Stimulated activated CD4-positive, alpha-beta T cell treated with anti-CD3 and anti-CD28 coated beads, TNF-alpha, amount 100 ng/mL, for 24 hours (primary cell): Measurements from ENCODE around the gene LYPLA2.
"Not testable (repeated sequence)": the region's sequence is repeated elsewhere in the genome, so short reads cannot be mapped to it uniquely, and the experiment has no call there.

Source experiments
- DNase-seq, 3 experiments: peaks; one replicate each; pipeline ENCODE4 v3.0.0-alpha.2; 2020; ENCODE audit warnings: low read depth in 3 of 3

Gene LYPLA2

DNA sequence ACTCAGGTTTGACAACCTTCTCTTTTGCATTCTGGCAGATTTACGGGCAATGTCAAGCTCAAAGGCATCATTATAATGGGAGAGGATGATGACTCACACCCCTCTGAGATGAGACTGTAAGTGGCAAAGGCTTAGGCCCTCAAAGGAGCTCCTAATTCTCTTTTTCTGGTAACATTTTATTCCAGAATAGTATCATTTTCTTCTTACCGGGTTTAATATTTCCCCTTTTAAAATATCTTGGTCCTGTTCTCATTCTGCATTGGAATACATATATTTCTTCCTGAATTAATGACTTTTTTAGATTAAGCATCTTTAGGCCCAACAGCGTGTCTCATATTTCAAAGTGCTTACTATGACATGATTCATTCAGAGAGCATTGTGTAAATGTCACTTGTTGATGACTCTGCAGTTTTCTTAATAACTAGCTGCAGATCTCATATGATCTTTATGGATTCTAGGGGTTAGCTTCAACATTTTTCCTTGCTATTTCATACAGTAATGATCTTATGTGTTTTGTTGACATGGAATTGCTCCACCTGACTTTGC, 11.0 kb upstream of the LYPLA2 start:
- DNase-seq = no peak

DNA sequence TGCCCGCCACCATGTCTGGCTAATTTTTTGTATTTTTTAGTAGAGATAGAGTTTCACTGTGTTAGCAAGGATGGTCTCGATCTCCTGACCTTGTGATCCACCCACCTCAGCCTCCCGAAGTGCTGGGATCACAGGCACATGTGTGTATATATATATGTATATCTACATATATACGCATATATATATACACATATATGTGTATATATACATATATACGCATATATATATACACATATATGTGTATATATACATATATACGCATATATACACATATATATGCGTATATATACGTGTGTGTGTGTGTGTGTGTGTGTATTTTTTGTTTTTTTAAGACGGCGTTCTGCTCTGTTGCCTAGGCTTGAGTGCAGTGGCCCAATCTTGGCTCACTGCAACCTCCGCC, 7.8 kb upstream of the LYPLA2 start:
- DNase-seq = not testable (repeated sequence)

DNA sequence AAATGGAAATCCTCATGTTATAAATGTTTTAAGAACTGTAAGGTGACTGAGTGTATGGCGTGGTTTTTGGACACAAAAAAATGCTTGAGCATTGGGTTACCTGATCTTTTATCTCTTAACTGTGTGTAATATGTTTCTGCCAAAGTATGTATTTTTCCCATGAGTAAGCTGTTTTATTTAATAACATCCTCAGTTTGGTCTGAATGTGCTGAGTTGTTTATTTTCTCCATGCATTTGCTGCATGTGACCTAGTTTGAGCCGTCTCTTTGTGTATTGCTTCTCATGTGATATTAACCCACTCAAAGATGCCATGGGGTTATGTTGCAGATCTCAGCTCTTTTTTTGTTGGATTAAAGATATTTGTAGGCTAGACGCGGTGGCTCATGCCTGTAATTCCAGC, 6.1 kb upstream of the LYPLA2 start:
- DNase-seq = no peak

DNA sequence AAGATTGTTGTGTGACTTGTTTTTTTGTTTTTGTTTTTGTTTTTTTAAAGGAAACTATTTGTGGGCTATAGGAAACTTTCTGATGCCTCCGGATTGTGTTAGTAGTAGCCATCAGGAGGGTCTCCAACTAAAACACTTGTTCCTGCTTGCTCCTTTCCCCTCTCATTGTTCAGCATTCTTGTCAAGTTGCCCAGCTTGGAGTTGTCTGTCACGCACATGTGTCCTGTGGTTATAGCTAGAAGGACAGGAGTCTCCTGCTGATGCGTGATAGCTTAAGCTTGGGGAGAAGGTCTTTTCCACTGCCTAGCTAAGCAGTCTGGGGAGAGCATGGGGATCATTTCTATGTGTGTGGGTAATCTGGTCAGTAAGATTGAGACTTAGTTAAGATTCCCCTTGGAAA, 3.2 kb upstream of the LYPLA2 start:
- DNase-seq = no peak

DNA sequence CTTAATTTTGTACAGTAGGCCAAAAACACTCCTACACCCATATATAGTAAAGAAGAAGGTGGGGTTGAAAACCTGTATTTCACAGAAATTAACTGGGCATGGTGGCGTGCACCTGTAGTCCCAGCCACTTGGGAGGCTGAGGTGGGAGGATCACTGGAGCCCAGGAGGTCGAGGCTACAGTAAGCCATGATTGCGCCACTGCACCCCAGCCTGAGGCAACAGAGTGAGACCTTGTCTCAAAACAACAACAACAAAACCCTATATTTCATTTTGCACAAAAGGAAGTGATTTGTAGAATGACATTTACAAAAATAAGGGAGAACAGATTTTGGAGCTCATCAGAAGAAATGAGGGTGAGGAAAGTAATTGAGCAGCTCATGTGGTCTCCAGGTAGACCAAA, 2.2 kb upstream of the LYPLA2 start:
- no peak for DNase-seq

DNA sequence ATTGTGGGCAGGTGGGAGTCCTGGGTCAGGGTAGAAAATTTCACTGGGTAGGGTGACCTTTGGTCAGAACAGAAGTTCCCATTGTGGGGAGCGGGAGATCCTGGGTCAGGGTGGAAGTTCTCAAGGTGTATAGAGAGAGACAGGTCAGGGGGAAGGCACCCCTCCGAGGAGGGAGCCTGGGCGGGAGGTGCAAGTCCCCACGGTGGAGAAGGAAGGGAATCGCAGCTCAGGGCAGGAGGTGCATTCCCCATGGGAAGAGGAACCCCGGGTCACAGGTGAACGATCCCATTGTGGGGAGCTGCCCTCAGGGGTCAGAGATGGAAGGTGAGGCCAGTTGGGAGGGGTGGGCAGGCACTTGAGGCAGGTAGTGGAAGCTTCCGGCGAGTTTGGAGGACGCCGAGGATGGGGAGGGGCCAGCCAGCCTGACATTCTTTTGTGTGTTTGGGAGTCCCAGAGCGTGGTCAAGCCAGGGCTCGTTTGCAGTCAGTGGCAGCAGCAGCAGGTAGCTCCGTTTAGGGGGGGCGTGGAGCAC, 637 bp downstream of the LYPLA2 start:
- DNase-seq = no peak

DNA sequence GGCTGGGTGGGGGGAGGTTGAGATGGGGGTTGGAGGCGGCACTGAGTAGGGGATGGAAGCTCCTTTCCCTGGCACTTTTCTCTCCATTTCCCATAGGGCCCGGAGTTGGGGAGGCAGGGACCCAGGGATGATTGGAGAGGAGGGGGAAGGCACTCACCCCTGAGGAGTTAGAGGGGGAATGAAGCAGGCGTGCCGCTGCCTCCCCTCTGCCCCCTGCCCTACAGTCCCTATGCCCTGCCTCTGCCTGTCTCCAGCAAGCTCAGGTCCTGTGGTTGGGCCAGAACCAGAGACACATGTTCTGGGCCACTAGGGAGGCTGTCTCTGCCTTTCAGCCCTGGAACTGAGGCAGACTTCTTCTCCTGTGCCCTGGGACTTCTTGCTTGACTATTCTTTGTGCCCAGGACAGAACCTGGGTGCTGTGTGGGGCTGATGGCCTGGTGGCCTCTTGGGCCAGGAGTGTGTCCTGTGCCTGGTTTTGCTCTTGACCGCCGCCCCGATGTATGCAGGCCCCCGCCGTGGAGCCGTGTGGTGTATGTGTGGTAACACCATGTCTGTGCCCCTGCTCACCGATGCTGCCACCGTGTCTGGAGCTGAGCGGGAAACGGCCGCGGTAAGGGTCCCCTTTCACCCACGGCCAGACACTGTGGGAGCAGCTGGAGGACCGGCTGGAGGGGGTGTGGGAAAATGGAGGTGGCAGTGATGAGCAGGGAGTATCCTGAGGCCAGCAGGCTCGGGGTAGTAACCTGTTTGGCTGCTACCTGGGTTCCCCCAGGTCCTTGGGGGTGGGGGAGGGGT, 1.4 kb downstream of the LYPLA2 start:
- no peak for DNase-seq

DNA sequence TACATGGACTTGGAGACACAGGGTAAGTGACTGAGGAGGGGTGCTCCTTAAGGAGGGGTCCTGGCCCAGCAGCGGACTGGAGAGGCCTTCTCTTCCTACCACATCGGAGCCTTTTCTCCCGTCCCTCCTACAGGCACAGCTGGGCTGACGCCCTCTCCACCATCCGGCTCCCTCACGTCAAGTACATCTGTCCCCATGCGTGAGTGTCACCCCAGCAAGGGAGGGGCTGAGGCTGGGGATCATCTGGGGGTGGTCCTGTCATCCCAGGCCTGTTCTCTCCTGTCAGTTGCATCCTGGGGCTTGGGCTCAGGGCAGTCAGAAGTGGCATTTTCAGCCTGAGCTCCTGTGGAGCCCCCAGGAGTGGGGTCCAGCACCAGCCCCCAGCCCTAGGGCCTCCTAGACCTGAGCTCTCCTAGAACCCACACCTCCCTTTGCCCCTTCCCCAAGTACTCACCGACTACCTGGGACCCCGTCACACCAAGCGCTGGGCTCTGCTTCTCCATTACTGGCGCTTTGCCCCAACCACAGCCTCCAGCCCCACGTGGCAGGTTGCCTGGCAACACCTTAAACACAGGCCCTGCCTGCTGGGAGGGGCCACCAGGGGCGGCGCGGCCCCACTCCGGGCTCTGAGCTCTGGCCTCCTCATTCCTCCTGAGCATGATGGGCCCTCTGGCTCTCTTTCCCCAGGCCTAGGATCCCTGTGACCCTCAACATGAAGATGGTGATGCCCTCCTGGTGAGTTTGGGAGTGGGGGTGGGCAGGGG, 2.3 kb downstream of the LYPLA2 start:
- DNase-seq = no peak

DNA sequence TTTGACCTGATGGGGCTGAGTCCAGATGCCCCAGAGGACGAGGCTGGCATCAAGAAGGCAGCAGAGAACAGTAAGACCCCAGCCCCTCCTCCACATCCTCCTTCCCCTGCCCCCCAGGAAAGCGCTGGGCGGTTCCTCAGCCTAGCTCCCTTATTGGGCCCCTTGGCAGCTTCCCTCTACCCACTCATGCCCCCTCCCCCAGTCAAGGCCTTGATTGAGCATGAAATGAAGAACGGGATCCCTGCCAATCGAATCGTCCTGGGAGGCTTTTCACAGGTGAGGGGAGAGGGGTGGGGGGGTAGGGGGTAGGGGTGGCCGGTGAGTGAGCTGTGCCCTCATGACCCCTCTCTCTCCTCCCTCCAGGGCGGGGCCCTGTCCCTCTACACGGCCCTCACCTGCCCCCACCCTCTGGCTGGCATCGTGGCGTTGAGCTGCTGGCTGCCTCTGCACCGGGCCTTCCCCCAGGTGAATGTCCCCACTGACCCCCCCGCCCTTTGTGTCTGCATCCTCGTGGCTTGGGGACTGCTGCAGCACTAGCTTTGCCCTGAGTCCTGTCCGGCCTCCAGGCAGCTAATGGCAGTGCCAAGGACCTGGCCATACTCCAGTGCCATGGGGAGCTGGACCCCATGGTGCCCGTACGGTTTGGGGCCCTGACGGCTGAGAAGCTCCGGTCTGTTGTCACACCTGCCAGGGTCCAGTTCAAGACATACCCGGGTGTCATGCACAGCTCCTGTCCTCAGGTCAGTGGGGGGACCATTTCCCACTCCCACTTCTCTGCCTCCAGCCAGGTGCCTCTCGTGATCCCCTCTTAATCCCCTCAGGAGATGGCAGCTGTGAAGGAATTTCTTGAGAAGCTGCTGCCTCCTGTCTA, 3.2 kb downstream of the LYPLA2 start:
- DNase-seq = no peak

DNA sequence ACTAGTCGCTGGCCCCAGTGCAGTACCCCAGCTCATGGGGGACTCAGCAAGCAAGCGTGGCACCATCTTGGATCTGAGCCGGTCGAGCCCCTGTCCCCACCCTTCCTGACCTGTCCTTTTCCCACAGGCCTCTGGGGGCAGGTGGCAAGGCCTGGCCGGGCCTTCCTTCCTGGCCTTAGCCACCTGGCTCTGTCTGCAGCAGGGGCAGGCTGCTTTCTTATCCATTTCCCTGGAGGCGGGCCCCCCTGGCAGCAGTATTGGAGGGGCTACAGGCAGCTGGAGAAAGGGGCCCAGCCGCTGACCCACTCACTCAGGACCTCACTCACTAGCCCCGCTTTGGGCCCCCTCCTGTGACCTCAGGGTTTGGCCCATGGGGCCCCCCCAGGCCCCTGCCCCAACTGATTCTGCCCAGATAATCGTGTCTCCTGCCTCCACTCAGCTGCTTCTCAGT, 3.8 kb downstream of the LYPLA2 start:
- not testable (repeated sequence) for DNase-seq

DNA sequence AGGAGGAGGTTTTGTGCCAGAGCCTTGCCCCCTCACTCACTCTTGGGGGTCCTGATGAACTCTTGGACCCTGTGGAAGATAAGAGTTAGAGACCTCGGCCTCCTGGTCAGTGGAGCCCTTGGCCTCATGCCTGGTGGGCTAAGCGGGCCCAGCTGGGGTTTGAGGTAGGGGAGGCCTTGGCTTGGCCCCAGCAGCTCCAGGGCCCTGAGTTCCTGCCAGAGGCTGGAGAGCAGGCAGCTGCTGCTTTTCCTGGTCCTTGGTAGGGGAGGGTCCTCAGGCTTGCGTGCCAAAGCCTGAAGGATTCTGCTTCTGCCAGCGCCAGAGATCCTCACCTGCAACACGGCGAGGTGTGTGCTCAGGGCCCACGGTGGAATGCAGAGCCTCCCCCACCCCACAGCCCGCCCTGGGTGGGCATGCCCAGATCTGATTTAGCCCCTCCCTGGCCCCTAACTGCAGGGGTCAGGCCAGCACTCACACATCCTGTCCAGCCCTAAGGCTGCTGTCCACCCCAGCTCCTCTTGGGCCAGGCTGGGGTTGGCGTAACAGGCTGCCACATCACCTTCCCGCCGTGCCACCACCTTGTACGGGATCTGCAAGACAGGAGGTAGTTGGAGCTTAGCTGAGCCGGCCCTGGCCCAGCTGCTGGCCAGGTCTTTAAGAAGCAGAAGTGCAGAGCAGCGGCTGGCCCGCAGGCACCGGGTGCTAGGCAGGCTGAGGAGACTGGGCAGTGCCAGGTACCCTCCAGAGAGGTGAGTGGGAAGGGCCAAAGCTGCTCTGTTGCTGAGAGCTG, 4.9 kb downstream of the LYPLA2 start:
- no peak for DNase-seq

DNA sequence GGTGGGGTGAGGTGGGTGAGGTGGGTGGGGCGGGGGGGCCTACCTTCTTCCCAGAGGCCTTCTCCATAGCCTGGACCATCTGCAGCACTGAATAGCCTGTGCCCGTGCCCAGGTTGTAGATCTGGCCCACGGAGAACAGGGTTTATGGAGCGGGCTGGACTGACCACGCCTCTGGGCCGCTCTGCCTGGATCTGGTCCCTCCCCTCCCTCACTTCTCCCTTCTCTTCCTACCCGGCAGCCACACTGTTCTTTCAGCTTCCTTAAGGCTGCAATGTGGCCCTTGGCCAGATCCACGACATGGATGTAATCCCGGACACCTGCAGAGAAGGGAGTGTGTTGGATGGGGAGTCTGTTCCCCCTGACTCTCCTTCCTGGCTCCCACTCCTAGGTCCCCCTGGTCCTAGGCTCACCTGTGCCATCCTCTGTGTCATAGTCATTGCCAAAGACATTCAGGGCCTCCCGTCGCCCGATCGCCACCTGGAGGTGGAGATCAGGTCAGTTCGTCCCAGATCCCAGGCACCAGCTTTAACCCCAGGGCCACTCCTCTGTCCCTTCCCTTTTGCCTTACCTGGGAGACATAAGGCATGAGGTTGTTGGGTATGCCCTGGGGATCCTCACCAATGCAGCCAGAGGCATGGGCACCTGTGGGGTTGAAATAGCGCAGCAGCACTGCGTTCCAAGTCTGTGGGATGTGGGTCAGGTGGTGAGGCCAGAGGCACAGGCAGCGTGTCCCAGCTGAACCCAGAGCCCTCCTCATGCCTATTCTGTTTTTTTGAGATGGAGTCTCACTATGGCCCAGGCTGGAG, 5.7 kb downstream of the LYPLA2 start:
- DNase-seq = no peak

DNA sequence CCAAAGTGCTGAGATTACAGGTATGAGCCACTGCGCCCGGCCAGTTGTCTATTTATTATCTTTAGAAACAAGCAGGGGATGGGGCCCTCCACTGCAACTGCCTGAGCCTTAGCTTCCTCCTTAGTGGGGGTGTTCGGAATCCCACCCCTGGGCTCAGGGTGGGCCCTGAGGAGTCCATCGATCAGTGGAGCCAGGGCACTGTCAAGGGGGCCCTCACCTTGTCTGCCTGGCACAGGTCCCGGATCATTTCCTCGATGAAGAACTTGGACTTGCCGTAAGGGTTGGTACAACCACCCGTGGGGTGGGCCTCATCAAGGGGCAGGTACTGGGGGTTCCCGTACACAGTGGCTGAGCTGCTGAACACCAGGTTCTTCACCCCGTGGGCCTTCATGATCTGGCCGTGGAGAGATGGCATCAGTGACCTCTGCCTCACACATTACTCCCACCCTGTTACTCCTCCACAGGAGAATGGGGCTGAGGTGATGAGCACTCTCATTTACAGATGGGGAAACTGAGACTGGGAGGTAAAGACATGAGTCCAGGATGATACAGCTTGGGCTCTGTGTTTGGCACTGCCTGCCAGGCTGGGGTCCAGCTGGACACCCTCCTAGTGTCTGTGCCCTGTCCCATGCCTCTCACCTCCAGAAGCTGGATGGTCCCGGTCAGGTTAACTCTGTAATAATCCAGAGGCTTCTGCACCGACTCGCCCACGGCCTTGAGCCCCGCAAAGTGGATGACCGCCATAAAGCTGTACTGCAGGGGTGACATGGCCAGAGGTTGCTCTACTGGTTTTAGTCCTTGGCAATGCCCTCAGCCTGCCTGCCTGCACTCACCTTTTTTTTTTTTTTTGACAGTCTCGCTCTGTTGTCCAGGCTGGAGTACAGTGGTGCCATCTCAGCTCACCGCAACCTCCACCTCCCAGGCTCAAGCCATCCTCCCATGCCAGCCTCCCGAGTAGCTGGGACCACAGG, 6.8 kb downstream of the LYPLA2 start:
- no peak for DNase-seq

DNA sequence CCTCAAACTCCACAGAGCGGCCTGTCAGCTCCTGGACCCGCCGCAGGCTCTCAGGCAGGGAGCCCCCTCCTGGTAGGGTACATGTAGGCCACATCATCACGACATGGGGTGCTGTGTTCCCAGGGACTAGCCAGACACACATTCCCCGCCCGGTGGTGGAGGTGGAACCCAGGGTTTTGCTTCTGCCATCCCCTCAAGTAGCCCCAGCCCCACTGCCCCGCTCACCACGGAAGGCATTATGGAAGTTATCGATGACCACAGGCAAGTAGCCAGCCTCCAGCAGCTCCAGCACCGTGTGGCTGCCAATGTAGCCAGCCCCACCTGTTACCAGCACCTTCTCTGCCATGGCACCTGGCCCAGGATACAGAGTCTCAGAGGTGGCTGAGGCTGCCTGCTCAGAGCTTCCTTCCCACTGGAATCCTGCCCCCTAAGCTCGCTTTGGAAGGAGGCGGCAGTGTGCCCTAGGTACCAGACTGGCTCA, 7.8 kb downstream of the LYPLA2 start:
- DNase-seq = no peak

DNA sequence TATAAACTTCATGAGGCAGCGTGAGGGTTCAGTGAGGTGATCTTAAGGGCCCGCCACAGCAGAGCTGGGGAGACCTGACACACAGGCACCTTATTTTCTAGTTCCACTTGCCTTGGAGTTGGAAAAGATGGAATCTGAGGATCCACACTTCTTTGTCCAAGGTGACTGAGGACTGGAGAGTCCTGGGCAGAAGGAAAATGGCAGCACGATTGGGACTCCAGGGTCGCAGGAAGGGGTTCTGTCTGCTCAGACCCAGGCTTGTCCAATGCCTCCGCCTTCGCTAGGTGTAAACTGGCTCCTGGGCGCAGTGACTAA, 8.3 kb downstream of the LYPLA2 start:
- DNase-seq = peak in 1 of 3 experiments; percentile 34

DNA sequence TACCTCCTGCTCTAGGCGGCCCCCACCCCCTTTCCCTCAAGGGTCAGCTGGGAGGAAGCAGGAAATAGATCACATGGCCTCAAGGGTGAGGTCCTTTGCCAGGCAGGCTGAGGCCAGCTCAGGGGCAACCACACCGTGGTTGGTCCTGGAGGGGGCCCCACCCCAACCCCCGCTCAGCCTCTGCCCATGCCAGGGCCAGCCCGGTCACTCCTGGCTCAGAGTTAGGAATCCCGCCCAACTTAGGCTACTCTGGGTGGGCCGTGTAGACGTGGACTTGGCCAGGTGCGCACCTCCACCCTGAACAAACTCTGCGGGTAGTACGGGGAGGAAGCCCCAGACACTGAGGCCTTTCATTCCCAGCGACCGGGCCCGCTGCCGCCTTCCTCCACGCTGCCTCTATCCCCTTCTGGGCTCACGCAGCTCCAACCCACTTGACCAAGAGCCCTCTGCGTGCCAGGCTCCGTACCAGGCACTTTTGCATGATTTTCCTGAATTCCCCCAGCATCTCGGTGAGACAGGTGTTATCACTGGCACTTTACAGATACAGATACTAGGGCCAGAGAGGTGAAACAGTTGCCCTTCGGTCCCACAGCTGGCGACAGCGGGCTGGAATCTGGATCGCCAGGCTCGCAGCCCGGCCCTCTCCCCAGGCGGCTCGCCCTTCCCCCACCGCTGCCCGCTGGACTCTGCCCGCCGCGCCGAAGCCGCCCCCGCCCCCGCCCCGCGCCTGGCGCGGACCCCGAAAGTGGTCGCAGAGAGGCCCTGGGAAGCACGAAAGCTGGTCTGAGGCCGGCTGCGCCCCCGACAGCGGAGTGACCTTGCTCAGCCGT, 8.8 kb downstream of the LYPLA2 start:
- DNase-seq = no peak

DNA sequence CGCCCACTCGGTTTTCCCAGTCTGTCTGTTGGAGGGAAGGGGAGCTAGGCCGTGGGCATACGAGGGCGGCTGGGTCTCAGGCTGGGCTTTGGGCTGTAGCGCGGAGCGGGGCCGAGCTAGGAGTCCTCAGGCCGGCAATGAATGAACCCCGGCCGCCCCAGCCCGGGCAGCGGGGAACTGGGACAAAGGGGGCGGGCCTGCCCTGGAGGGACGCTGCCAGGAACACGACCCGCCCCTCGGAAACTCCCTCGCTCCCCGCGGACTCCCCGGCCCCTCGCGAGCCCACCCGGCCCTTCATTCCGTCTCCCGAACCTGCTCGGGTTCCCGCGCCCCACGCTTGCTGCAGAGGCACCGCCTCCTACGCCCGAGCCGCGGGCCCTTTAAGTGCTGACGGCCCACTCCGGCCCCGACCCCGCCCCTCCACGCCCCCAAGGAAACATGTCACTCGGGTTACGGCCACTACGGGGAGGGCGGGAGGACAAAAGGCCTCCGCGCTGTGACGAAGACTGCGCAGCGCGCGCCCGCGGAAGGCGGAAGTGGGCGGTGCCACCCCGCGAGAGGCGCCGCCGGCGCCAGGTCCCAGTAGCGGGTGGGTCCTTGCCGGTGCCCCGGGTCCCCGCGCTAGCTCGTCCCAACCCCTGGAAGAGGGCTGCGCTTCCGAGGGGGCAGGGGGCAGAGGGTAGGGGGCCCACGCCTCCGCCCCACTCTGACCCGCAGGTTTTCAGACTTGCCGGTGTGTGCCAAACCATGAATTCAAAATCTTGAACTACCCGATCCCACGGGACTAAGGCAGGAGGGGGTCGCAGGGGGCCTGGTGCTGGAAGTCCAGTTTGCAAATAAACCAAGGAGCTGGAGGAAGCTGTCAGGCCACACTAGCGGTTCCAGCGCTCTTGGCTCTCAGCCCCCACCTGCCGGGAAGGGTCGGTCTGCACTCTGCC, 9.7 kb downstream of the LYPLA2 start, which contains the start of gene GALE:
Gene GALE, minus strand, starts transcription at position 355 of the 938 bp plus-strand sequence. CDS start 1,747 bp downstream, outside the sequence.
- DNase-seq = peak; percentile 95 to 99 (median 98)
